Trophoblast cell (in vitro differentiated cells and primary cell): ENCODE data around the gene DNAJC17.

ENCODE experiments used
- DNase-seq, 2 donors: peaks; one replicate each; pipeline ENCODE4 v3.0.0-alpha.2; 2016
- H2AFZ ChIP-seq: 2 replicates; pipeline ENCODE4 v1.6.1; 2013; ENCODE audit warnings: low read length, moderate library complexity, mild to moderate bottlenecking; ENCODE audit not compliant: insufficient read depth, poor library complexity
- H2AK5ac ChIP-seq: 2 replicates; pipeline ENCODE4 v1.6.1; 2013; ENCODE audit warnings: mild to moderate bottlenecking, low read length
- H2BK120ac ChIP-seq: 2 replicates; pipeline ENCODE4 v1.6.1; 2013; ENCODE audit warnings: low read length, mild to moderate bottlenecking, moderate library complexity; ENCODE audit not compliant: insufficient read depth, poor library complexity
- H2BK12ac ChIP-seq: 2 replicates; pipeline ENCODE4 v1.6.1; 2013; ENCODE audit warnings: mild to moderate bottlenecking, low read length, moderate library complexity
- H2BK5ac ChIP-seq: 2 replicates; pipeline ENCODE4 v1.6.1; 2013; ENCODE audit warnings: low read length, low read depth, moderate library complexity, mild to moderate bottlenecking; ENCODE audit not compliant: poor library complexity
- H3K14ac ChIP-seq: 2 replicates; pipeline ENCODE4 v1.6.1; 2013; ENCODE audit warnings: mild to moderate bottlenecking, low read length
- H3K18ac ChIP-seq: 2 replicates; pipeline ENCODE4 v1.6.1; 2013; ENCODE audit warnings: mild to moderate bottlenecking, low read length
- H3K23ac ChIP-seq: 2 replicates; pipeline ENCODE4 v1.6.1; 2013; ENCODE audit warnings: low read length
- H3K27ac ChIP-seq: 2 replicates; pipeline ENCODE4 v1.5.1; 2013; ENCODE audit warnings: low read depth, mild to moderate bottlenecking, inconsistent platforms, low read length, moderate library complexity
- H3K27me3 ChIP-seq: 2 replicates; pipeline ENCODE4 v1.6.1; 2013; ENCODE audit warnings: inconsistent platforms, mild to moderate bottlenecking, low read length, moderate library complexity; ENCODE audit not compliant: insufficient read depth
- H3K36me3 ChIP-seq, 2 experiments: 1 replicate in 1 of 2; 2 replicates in 1 of 2; pipeline ENCODE4 v1.6.1; 2013; ENCODE audit warnings: low read length in 2 of 2, mild to moderate bottlenecking in 2 of 2, moderate library complexity in 1 of 2; ENCODE audit not compliant: insufficient read depth in 2 of 2, control insufficient read depth in 1 of 2
- H3K4ac ChIP-seq: 2 replicates; pipeline ENCODE4 v1.6.1; 2013; ENCODE audit warnings: low read depth, mild to moderate bottlenecking, low read length, moderate library complexity
- H3K4me1 ChIP-seq, 2 experiments: 1 replicate in 1 of 2; 2 replicates in 1 of 2; pipeline ENCODE4 v1.6.1; 2013; ENCODE audit warnings: low read length in 2 of 2, mild to moderate bottlenecking in 2 of 2, moderate library complexity in 1 of 2; ENCODE audit not compliant: insufficient read depth in 2 of 2, control insufficient read depth in 1 of 2
- H3K4me2 ChIP-seq: 2 replicates; pipeline ENCODE4 v1.6.1; 2013; ENCODE audit warnings: inconsistent platforms, mild to moderate bottlenecking, low read length, moderate library complexity
- H3K4me3 ChIP-seq: 2 replicates; pipeline ENCODE4 v1.5.1; 2013; ENCODE audit warnings: mild to moderate bottlenecking, low read depth, low read length, inconsistent platforms
- H3K79me1 ChIP-seq: one replicate; pipeline ENCODE4 v1.6.1; 2013; ENCODE audit warnings: low read length
- H3K79me2 ChIP-seq: 2 replicates; pipeline ENCODE4 v1.6.1; 2013; ENCODE audit warnings: low read length, mild to moderate bottlenecking; ENCODE audit not compliant: control insufficient read depth, insufficient read depth, poor library complexity
- H3K9ac ChIP-seq: 2 replicates; pipeline ENCODE4 v1.6.1; 2013; ENCODE audit warnings: mild to moderate bottlenecking, low read length
- H3K9me3 ChIP-seq: 2 replicates; pipeline ENCODE4 v1.6.1; 2013; ENCODE audit warnings: low read depth, mild to moderate bottlenecking, control low read depth, inconsistent platforms, low read length; ENCODE audit not compliant: insufficient read depth
- H4K12ac ChIP-seq: 2 replicates; pipeline ENCODE4 v1.6.1; 2013; ENCODE audit warnings: low read depth, mild to moderate bottlenecking, low read length, moderate library complexity
- H4K8ac ChIP-seq: 2 replicates; pipeline ENCODE4 v1.6.1; 2013; ENCODE audit warnings: low read depth, mild to moderate bottlenecking, low read length, moderate library complexity
- H4K91ac ChIP-seq: one replicate; pipeline ENCODE4 v1.6.1; 2013; ENCODE audit warnings: low read depth, mild to moderate bottlenecking, low read length, moderate library complexity
- WGBS: extraction: QIAGEN DNeasy Blood & Tissue Kit; methylation state at CpG from one replicate; pipeline ENCODE4 v1.1.7; 2013; ENCODE audit warnings: missing lambda C conversion rate; ENCODE audit not compliant: insufficient read length, insufficient coverage; ENCODE audit errors: extremely low coverage; 5-methylcytosine and 5-hydroxymethylcytosine counted together

Gene DNAJC17

DNA sequence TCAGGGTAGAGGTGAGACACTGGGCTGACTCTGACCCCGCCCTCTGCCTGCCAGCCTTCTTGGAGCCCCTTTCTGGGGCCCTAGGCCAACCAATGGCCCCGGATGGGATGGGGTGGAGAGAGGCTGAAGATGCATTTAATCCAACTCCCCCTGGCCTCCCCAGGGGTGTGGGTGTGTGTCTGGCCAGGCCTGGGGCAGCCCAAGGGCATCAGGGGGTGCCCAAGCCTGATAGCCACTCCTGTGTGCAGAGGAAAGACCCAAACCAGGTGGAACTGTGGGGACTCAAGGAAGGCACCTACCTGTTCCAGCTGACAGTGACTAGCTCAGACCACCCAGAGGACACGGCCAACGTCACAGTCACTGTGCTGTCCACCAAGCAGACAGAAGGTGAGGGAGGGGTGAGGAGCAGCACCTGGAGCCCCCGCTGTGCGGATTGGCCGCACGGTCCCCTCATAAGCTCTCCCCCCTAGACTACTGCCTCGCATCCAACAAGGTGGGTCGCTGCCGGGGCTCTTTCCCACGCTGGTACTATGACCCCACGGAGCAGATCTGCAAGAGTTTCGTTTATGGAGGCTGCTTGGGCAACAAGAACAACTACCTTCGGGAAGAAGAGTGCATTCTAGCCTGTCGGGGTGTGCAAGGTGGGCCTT, 46.1 kb upstream of the DNAJC17 start:
- Histone ChIP-seq H3K9ac (no peak overlapping the region), H3K14ac (no peak overlapping the region), H2BK12ac (no peak overlapping the region), H3K9me3 (no peaks in the 10 kb centered on the region), H3K4me3 (no peak overlapping the region), H3K4me2 (no peak overlapping the region), H3K4ac (no peak overlapping the region), H3K79me2 (no peaks in the 10 kb centered on the region), H3K27ac (no peak overlapping the region), H4K8ac (no peak overlapping the region), H3K79me1 (peaks cover 7% of the 10 kb centered on the region), H3K36me3 (peaks cover 56 to 64% of the 10 kb centered on the region in 2 experiments), H4K91ac (no peak overlapping the region), H2AFZ (no peak overlapping the region), H3K27me3 (no peaks in the 10 kb centered on the region), H3K23ac (no peak overlapping the region), H3K4me1 (peaks cover 12 to 13% of the 10 kb centered on the region in 2 experiments), H2BK120ac (no peak overlapping the region), H3K18ac (peak overlapping the region; percentile 19), H2AK5ac (no peak overlapping the region), H4K12ac (no peak overlapping the region), H2BK5ac (no peak overlapping the region)
- WGBS: no CpG with 5 or more reads among the region's 16 CpGs
- DNase-seq: no peak

DNA sequence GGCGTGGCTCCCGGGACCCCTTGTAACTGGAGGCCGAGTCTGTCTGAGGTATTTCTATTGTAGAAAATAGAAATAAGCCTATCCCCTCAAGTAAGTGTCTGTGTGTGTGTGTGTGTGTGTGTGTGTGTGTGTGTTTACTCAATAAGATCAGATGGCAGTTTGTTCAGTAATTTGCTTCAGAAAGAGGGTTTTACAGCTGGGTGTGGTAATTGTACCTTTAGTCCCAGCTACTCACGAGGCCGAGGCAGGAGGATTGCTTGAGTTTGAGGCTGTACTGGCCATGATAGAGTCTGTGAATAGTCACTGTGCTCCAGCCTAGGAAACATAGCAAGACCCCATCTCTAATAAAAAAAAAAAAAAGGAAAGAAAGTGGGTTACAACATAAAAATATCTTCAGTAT, 45.3 kb upstream of the DNAJC17 start:
- no peaks in the 10 kb centered on the region for H3K9me3 ChIP-seq
- H2AFZ ChIP-seq: no peak overlapping the region
- H2AK5ac ChIP-seq: no peak overlapping the region
- no peak overlapping the region for H3K18ac ChIP-seq
- peaks cover 7% of the 10 kb centered on the region for H3K79me1 ChIP-seq
- no peak overlapping the region for H4K91ac ChIP-seq
- no peak overlapping the region for H4K12ac ChIP-seq
- H3K9ac ChIP-seq: no peak overlapping the region
- no peaks in the 10 kb centered on the region for H3K79me2 ChIP-seq
- H3K27ac ChIP-seq: no peak overlapping the region
- H2BK120ac ChIP-seq: no peak overlapping the region
- H3K4ac ChIP-seq: no peak overlapping the region
- no peak for DNase-seq
- no CpG with 5 or more reads among the region's 5 CpGs for WGBS
- H3K14ac ChIP-seq: no peak overlapping the region
- no peak overlapping the region for H3K4me2 ChIP-seq
- H2BK5ac ChIP-seq: no peak overlapping the region
- no peak overlapping the region for H4K8ac ChIP-seq
- no peak overlapping the region for H3K23ac ChIP-seq
- peaks cover 14 to 15% of the 10 kb centered on the region in 2 experiments for H3K4me1 ChIP-seq
- H3K27me3 ChIP-seq: no peaks in the 10 kb centered on the region
- H3K36me3 ChIP-seq: peaks cover 56 to 64% of the 10 kb centered on the region in 2 experiments
- H3K4me3 ChIP-seq: no peak overlapping the region
- no peak overlapping the region for H2BK12ac ChIP-seq

DNA sequence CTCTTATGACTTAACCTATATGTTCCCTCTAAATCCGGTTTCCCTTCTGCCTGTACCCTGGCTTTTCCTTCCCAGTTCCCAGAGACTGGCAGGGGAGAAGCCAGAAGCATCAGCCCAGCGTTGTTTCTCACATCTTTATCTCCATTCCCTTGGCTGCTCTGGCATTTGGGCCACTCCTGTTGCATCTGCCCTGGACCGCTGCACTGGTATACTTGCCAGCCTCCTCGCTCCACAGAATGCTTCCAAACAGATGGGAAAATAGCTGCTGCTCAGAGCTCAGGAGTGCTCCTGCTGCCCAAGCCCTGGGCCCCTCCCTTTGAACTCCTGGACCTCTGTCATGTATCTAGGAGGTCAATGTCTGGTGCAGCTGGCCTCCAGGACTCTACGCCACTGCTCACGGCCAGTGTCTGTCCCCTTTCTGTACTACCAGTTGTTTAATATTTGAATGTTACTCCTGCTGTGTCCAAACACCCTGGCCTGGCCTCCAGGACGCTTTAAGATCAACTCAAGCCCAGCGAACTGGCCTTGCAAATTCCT, 43.4 kb upstream of the DNAJC17 start:
- Histone ChIP-seq H2BK5ac (no peak overlapping the region), H4K12ac (no peak overlapping the region), H3K9ac (no peak overlapping the region), H3K4me1 (peaks cover 16 to 20% of the 10 kb centered on the region in 2 experiments), H3K4me2 (no peak overlapping the region), H2AFZ (no peak overlapping the region), H3K36me3 (peaks cover 40 to 51% of the 10 kb centered on the region in 2 experiments), H2BK12ac (no peak overlapping the region), H3K14ac (no peak overlapping the region), H3K23ac (no peak overlapping the region), H3K4me3 (no peak overlapping the region), H3K27ac (no peak overlapping the region), H2BK120ac (no peak overlapping the region), H3K18ac (no peak overlapping the region), H3K9me3 (no peaks in the 10 kb centered on the region), H3K4ac (no peak overlapping the region), H3K79me2 (peaks cover 9% of the 10 kb centered on the region), H2AK5ac (no peak overlapping the region), H3K79me1 (peaks cover 11% of the 10 kb centered on the region), H4K91ac (no peak overlapping the region), H3K27me3 (no peaks in the 10 kb centered on the region), H4K8ac (no peak overlapping the region)
- no CpG with 5 or more reads among the region's 8 CpGs for WGBS
- DNase-seq: no peak

DNA sequence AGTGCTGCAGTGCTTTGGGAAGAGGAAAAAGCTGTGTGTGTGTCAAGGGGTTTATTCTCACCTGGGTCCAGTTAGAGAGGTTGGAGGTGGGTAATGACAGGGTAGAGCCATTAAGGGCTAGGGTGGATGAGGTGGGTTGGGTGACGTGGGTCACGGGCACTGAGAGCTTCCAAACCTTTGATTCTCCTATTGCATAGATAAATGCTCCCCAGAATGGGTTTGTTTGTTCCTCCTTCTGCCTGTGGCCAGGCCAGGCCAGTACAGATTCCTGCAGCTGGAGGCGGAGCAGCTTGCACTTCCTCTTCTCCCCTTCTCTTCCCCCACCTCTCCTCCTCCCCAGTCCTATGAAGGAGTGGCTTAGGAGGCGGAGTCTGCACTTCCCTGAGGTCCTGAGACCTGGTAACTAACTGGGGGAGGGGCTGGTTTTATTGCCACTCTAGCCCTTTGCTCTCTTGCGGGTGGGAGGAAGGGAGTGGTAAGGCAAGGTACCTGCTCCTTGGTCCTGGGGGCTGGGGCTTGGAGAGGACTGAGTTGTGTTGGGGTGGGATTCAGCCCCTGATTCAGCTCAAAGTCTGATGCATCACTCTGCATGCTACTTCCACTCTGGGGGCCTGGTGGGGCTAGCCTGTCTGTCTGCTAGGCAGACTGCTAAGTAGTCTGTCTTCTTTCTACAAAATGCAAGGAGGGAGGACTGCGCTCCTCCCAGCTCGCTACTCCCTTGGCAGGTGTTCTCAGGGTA, 40.1 kb upstream of the DNAJC17 start:
- peak overlapping the region; percentile 53 for H2BK12ac ChIP-seq
- no peak for DNase-seq
- H2AFZ ChIP-seq: no peak overlapping the region
- peaks cover 13 to 23% of the 10 kb centered on the region in 2 experiments for H3K36me3 ChIP-seq
- H3K27me3 ChIP-seq: no peaks in the 10 kb centered on the region
- H3K4ac ChIP-seq: peak overlapping the region; percentile 18
- H4K12ac ChIP-seq: no peak overlapping the region
- peaks cover 20 to 27% of the 10 kb centered on the region in 2 experiments for H3K4me1 ChIP-seq
- H3K14ac ChIP-seq: peak overlapping the region; percentile 19
- peak overlapping the region; percentile 84 for H3K27ac ChIP-seq
- H4K91ac ChIP-seq: peak overlapping the region; percentile 77
- H3K79me1 ChIP-seq: peaks cover 30% of the 10 kb centered on the region
- H3K79me2 ChIP-seq: peaks cover 18% of the 10 kb centered on the region
- peak overlapping the region; percentile 26 for H2BK120ac ChIP-seq
- no peaks in the 10 kb centered on the region for H3K9me3 ChIP-seq
- no peak overlapping the region for H3K9ac ChIP-seq
- WGBS: no CpG with 5 or more reads among the region's 7 CpGs
- peak overlapping the region; percentile 4 for H3K18ac ChIP-seq
- H3K4me3 ChIP-seq: no peak overlapping the region
- H3K23ac ChIP-seq: no peak overlapping the region
- H2BK5ac ChIP-seq: peak overlapping the region; percentile 47
- H2AK5ac ChIP-seq: no peak overlapping the region
- no peak overlapping the region for H4K8ac ChIP-seq
- peak overlapping the region; percentile 55 for H3K4me2 ChIP-seq
